Measurements from ENCODE around the gene EMC7.
A peak's percentile ranks its signal among the peaks of the same experiment; 100 is the strongest.
"Not testable (repeated sequence)": the region's sequence is repeated elsewhere in the genome, so short reads cannot be mapped to it uniquely, and the experiment has no call there.

The EMC7 gene

DNA sequence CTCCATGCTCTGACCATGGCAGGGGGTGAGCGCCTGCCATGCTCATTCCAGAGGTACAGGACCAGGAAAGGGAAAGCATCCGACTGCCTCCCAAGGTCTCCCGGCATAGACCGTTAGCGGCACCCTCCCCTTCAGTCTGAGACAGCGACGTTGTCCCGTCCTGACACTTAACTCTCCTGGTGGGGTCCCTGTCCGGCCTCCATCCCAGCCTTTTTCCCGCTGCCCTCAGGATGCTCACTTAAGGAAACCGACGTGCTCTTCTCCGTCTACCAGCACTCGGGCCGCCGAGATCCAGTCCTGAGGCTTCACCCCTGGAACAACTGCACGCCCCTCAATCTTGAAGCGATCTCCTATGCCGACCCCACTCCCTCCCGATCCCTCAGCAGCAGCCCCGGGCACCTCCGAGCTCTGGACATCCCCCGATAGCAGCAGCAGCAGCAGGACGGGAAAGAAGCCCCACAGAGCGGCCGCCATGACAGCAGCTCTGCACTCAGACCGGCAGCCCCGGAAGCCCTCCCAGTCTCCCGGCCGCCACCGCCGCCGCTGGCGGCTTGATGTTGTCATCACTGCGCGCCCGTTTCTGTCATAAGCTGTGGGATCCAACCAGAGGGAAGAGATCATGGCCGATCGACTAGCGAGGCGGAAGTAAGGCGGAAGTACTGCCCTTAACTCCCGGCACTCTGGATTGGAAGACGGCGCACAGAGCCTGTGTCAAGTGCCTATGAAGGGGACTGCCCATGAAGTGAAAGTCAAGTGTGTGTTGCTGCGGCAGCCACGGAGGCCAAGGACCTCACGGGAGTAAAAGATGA is at the start of gene EMC7, which contains the start of gene PGBD4:
Gene EMC7, minus strand, starts transcription at position 497 of the 809 bp plus-strand sequence. Its CDS starts 23 bp downstream, at position 474.
Gene PGBD4, plus strand, starts transcription at position 718 of the 809 bp plus-strand sequence. CDS start 449 bp downstream, outside the sequence.
- peak; percentile 83 to 99 (median 98) for DNase-seq

DNA sequence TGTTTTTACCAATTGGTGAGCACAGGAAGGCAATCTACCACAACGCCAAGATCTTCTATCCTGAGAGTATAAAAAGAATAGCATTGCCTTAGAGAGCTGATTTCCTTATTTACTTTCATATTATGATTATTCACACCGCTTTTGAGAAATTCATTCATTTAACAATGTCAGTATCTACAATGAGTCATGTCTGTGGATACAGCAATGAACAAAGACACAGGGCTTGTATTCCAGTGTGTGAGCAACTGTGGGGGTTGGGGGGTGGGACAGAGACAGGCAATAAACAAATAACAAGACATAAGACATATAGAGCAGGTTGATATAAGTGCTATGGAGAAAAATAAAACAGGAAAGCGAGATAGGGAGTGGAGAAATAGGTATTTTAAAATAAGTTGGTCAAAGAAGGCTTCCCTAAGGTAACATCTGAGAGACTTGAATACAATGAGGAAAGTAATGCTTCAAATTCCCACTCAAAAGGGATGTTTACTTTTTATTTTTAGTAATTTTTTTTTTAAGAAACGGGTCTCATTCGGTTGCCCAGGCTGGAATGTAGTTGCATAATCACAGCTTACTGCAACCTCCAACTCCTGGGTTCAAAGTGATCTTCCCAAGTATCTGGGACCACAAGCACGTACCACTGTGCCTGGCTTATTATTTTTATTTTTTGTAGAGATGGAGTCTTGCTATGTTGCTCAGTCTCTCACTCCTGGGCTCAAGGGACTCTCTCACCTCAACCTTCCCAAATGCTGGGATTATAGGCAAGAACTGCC is 45.9 kb upstream of the EMC7 start:
- DNase-seq, result no peak

DNA sequence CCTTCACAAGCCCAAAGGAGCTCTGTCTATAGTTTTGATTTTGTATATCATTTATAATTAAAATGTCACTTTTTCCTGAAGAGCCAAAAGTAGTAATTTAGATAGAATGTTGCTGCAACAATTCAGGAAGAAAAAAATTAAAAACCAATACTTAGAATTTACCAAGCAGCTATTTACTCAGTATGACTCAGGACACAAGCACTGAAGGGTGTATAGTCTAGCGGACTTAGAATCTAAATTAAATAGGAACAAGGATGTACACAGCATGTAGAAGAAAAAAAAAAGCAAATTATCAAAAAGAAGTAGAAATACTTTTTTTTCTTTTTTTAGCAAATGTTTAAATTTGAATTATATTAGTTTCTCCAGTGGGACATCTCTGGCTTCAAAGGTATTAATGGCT is 31.8 kb upstream of the EMC7 start:
- no peak for DNase-seq

DNA sequence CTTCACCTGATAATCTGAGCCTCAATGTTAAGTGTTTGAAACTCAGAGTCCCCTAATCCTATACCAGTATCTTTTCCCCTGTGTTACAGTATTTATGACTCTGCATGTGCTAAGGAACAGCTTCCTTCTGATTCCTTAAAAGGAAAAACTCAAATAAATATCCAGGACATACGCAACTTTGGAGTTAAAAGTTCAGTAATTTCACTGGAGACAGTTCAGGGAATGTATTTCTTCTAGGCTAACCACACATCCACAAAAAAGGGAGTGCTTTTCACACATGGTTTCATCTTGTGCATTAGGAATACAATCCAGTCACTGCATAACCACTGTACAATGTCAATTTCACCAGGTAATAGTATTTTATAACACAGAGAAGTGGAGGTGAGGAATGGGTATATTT is 31.2 kb upstream of the EMC7 start:
- DNase-seq, result no peak

DNA sequence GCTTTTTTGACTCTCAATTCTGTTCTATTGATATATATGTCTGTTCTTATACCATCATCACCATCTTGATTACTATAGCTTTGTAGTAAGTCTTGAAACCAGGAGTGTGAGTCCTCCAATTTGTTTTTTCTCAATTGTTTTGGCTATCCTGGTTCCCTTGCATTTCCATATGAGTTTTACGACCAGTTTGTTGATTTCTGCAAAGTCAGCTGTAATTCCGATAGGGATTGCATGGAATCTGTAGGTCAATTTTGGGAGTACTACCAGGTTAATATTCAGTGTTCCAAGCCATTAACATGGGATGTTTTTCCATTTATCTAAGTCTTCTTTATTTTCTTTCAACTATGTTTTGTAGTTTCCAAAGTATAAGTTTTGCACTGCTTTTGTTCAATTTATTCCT is 27.2 kb upstream of the EMC7 start:
- DNase-seq, result no peak

DNA sequence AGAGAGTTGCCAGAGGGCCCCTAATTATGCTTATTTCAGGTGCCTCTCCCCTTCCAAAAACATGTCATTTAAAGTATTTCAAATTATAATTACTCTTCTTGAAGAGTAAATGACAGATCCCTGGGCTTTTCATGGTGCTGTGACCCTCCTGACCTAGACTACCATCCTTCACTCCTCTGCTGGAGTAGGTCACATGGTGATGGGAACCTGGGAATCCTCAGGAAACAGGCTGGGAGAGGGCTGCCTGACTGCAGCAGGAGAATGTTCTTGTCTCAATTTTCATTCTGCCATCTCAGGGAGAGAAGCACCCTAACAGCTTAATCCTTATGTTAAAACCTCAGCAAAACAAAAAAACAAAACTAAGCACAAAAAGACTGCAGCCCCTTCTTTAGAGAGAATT is 24.9 kb upstream of the EMC7 start:
- no peak for DNase-seq

DNA sequence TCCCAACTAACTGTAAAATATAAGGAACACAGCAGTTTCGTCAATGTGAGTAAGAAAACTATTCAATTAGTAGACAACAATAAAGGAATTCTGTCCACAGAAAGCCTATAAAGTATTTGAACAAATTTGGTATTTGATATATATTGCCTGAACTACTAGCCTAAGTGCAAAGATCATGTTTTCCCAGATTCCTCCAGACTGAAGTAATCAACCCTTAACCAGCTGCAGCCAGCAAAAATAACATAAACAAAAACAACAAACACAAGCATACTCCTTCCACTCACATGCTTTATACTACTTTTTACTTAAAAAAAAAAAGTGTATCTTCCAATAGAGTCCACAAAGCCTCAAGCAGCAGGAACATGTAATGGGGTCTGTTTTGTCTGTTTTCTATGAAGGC is 24.3 kb upstream of the EMC7 start:
- no peak for DNase-seq

DNA sequence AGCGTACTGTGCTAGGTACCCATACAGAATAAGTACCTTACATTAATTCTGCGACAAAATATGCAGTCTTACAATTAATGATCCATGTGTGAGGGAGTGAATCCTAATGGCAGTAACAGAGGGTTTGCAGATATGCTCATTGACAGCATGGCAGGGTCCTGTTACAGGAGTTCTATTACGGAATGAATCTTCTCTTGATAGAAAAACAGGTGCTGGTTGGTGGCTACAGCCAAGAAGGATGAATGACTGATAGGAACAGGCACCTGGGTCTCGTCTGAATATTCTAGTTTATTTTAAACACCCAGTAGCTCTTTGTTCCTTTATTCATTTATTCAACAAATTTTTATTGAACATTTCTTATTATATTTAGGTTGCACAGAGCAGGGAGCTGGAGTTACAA is 23.0 kb upstream of the EMC7 start:
- no peak for DNase-seq

DNA sequence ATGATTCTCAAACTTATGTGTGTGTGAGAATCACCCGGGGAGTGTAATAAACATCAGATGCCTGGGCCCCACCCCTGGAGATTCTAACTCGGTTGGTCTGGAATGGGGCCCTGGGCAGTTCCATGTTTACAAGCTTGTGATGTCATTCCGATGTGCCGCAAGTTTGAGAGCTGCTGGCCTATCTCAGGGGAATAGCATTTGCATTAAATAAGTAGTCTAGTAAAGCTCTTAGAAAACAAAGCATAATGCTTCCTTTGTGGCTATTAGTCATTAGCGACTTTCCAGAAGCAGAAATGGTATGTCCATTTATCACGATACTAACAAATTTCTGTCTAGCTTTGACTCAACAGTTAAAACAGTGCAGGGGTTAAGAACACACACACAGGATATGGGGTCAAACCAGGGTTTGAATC is 21.1 kb upstream of the EMC7 start:
- no peak for DNase-seq

DNA sequence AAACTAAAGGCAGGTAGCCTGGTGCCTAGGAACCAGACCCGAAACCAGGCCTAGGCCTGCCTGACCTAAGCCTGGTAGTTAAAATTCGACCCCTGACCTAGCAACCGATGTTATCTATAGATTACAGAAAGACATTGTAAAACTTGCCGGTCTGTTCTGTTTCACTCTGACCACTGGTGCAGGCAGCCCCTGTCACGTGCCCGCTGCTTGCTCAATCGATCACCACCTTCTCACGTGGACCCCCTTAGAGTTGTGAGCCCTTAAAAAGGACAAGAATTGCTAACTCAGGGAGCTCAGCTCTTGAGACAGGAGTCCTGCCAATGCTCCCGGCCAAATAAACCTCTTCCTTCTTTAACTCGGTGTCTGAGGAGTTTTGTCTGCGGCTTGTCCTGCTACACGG is 20.1 kb upstream of the EMC7 start:
- DNase-seq, result not testable (repeated sequence)

DNA sequence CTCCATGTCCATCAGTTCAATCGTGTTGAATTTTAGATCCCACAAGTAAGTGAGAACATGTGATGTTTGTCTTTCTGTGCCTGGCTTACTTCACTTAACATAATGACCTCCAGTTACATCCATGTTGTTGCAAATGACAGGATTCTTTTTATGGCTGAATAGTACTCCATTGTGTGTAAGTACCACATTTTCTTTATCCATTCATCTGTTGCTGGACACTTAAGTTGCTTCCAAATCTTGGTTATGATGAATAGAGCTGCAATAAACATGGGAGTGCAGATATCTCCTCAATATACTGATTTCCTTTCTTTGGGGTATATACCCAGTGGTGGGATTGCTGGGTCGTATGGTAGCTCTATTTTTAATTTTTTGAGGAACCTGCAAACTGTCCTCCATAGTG is 18.8 kb upstream of the EMC7 start:
- not testable (repeated sequence) for DNase-seq

DNA sequence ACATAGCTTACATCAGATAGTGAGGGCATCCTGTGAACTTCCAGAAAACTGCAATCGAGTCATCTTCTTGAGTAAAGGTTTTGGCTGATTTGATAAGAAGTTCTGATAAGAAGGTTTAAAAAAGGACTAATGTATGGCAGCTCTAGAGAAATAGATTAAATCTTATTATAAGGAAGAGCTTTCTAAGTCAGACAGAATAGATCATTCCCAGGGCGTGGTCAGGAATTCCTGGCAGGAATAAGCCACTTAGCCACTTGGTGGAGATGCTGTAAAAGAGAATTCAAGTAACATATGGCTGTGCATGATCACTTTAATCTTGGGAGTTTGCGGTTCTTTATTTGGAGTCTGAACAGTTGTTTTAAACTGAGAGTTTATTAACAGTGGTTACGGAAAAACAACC is 17.6 kb upstream of the EMC7 start:
- no peak for DNase-seq

DNA sequence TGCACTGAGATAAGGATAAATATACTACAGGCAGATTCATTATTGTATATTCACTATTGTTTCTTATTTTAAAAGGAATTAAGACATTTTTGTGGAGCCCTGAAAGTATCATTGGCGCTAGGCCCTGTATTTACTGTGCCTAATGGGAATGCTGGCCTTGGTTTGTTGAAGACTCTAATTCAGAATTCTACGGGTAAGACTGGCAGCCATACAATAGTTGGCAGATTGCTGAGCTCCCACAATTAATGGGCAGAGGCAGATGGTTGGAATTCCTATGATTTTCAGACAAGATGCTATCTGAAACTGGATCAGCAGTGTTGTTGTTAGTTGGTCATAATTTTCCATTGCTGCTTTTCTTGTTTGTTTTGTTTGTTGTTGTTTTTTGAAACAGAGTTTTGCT is 15.0 kb upstream of the EMC7 start:
- DNase-seq, result no peak

DNA sequence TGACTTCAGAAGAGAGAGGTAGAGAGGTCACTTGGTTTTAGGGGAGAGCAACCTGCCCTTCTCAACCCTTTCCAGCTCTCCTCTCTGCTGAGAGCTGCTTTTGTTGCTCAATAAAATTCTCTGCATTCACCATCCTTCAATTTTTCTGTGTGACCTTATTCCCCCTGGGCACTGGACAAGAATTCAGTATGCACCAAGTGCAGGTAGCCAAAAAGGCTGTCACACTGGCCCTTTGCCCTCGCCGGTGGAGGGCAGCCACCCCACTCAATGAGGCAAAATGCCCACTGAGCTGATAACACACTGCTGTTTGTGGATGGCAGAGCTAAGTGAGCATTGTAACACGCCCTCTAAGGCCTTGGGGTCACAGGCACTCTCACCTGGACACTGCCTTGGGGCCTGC is 13.1 kb upstream of the EMC7 start:
- no peak for DNase-seq

DNA sequence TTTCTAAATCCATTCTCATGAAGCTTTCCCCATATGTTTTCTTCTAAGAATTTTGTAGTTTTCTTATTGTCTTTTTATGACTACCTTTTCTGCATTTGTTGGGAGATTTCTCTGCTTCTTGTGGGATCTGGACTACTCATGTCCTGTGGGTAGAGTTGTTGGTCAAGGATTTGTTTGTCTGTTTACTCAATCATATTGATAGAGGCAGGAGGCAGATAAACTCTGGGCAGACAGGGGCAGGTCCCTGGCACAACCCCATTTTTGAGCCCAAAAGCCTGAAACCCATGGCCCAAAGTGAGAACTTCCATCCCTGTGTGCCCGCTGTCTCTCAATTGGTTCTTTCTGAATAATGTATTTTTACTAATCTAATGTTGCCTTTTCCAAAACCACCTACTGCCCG is 12.6 kb upstream of the EMC7 start:
- no peak for DNase-seq

DNA sequence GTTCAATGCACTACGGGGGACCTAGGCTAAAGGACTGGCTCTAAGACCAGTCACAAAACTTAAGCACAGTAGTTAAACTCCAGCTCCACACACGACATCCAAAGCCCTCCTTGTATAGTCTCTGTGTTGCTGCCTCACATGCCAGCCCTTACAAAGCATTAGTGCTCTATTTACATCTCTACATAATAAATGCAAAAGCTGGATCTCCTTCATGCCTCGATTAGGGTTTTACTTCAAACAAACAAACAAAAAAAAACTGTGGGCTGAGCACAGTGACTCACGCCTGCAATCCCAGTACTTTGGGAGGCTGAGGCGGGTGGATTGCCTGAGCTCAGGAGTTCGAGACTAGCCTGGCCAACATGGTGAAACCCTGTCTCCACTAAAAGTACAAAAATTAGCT is 9.8 kb upstream of the EMC7 start:
- DNase-seq, result no peak

DNA sequence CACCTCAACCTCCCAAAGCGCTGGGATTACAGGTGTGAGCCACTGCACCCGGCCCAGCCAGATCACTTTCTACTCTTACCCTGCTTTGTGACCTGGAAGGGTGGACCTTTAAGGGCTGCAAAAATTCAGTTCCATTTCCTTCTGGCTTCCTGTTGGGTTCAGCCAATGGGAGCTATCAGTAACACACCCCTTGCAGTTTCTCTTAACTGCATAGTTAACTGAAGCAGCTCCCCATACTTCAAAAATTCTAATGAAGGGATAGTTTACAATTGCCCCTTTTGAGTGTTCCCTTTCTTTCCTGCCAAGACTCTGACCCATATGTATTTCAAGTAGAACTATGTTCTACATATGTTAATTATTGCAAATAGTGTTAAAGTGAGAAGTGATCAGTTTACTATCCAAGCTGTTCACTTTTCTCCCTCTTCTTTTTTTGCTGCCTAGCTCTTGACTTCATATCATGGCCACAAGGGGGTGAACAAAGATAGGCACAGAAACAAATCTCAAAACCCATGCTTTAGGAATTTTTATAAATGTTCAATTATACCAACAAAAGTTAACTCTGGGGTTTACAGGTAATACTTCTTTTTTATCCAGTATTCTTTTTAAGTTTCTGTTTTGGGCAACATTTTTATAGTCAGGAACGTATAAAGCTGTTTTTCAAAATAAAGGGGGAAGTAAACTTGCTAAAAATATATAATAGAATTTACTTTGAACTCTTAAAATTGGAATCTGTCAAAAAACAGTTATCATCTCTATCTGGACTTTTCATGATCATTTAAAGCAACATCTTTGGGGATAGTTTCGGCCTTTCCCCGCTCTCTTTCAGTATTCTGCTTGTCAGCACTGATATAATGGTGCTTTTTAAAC is 8.4 kb upstream of the EMC7 start:
- DNase-seq, result no peak

DNA sequence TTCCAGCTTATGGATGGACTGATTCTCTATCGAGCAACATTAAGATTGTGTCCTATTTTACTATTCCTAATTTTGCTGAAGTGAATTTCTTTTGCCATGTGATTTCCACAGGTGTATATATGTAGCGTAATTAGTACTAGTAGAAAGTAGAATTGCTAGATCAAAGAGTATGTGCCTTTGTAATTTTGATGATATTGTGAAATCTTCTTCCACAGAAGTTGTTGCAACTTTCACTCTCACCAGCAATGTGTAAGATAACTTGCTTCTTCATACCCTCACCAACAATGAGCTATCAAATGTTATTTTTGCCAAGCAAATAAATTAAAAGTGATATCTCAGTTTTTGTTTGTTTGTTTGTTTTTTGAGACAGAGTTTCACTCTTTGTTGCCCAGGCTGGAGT is 5.7 kb upstream of the EMC7 start:
- no peak for DNase-seq

DNA sequence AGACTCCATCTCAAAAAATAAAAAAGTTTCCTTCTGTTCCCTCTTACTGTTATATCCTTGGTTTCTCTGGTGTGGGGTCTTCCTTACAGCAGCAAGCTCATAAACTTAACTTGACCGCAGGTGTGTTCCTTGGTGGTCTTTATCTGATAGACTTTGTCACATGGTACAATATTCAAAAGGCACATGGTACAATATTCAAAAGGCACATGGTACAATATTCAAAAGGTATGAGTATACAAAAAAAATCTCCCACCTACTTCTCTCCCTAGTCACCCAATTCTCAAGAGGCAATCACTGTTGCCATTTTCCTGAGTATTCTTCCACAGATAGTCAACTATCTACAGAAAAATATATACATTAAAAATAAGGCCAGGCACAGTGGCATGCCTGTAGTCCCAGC is 4.8 kb upstream of the EMC7 start:
- DNase-seq, result no peak

DNA sequence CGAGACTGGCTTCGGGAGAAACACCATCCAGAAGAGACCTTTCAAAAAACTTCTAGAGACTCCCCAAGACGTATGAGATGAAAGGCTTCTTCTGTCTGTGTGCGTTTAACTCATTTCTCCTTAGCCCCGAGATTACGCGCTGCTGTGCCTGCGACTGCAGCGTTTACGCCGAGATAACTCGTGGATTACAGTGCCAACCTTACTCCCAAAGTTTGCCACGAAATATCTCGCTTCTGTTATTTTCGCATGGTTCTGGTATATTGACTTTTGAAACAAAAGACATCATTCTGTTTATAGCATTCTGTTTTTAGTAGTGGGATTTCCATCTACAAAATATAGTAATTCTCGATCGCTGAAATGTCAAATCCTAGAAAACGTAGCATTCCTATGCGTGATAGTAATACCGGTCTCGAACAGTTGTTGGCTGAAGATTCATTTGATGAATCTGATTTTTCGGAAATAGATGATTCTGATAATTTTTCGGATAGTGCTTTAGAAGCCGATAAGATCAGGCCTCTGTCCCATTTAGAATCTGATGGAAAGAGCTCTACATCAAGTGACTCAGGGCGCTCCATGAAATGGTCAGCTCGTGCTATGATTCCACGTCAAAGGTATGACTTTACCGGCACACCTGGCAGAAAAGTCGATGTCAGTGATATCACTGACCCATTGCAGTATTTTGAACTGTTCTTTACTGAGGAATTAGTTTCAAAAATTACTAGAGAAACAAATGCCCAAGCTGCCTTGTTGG is 688 bp upstream of the EMC7 start:
- peak in 1 of 14 donors; percentile 0 for DNase-seq

DNA sequence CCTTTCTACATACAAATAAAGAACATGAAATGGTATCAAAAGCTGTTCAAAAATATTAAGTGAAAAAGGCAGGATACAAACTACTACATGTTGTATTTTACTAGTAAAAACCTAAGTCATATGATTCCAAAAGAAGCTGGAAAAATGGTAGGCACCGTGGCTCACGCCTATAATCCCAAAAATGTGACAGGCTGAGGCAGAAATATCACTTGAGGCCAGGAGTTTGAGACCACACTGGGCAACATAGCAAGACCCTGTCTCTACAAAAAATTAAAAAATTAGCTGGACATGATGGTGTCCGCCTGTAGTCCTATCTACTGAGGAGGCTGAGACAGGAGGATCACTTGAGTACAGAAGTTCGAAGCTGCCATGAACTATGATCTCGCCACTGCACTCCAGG is 1.7 kb downstream of the EMC7 start:
- DNase-seq, result no peak

DNA sequence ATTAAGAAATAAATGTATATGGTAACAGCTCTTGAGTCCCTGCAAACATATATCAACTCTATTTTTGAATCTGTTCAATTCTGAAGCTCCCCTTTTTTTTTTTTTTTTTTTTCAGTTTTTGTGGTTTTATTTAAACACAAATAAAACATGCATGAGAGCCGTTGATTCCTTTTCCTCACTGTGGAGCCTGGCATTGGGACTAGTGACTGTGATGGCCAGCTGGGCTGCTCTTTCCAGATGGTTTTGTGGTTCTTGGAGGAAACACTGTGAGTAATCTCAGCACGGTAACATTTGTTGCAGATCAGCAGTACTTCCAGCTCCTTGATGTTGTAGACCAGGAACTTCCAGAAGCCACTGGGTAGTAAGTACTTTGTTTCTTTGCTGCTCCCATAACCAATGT is 15.9 kb downstream of the EMC7 start:
- no peak for DNase-seq
